ENCODE measurements around the gene TMC1.

DNA sequence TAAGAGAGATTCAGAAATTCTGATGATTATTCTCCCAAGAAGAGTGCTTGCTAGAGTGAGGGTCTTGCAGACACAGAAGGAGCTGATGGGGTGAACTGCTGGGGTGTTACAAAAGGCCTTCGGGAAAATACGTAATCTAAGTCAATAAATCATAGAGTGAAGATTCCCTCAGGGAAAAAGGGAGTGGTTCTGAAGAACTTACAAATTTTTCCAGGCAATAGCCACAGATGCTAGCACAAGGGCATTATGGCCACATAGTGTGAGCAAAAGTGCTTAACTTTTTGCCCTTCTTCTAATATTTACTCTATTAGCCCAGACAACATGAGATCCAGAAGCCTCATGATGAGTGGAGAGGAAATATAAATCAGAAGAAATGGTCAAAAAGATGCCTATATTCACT, 137.3 kb downstream of the TMC1 start:
- TF ChIP-seq FOXM1 (IDR thresholded peaks at IDR 0.05; ENCODE audit: borderline replicate concordance, low read depth) = no peak
- no peak for TF ChIP-seq CEBPB (IDR thresholded peaks at IDR 0.05)
- TF ChIP-seq EGR1 (IDR thresholded peaks at IDR 0.05) = no peak
- TF ChIP-seq, protein P1, sequence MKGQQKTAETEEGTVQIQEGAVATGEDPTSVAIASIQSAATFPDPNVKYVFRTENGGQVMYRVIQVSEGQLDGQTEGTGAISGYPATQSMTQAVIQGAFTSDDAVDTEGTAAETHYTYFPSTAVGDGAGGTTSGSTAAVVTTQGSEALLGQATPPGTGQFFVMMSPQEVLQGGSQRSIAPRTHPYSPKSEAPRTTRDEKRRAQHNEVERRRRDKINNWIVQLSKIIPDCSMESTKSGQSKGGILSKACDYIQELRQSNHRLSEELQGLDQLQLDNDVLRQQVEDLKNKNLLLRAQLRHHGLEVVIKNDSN (IDR thresholded peaks at IDR 0.05) = no peak

All from Ishikawa (cell line).